ENCODE results near the gene ALPG.

Gene ALPG

GRCh38 chr2:232460171-232460570 is 53.5 kb downstream of the ALPG start:
- DNase-seq: no peak
